Calu3 (cell line): ENCODE results near the gene ISOC2. TPM values are rescaled to one million over a fixed set of nuclear protein-coding genes. Genes with fewer than 3 reads are reported as not detected.

Source experiments
- BruUV-seq: library from RNA; stranded (reverse); fragments of 400-500 nt; replicated peaks from 2 replicates; lab custom pipeline; 2021; lab: Mats Ljungman, UMichigan
- CTCF ChIA-PET: fragments of 300-600 bp; sonication (Branson Sonifier 250); formaldehyde crosslinking; loops from one replicate; lab custom pipeline; 2022; ENCODE audit warnings: antibody characterized with exemption; lab: Charles Lee
- DNase-seq: peaks from one replicate; pipeline ENCODE4 v3.0.0; 2022
- H3K27ac Mint-ChIP-seq: one replicate; pipeline ENCODE4 v1.8.0; 2022; ENCODE audit warnings: mixed read lengths; ENCODE audit not compliant: unreplicated experiment
- H3K27me3 Mint-ChIP-seq: one replicate; pipeline ENCODE4 v1.8.0; 2022; ENCODE audit warnings: mixed read lengths; ENCODE audit not compliant: unreplicated experiment
- H3K36me3 Mint-ChIP-seq: one replicate; pipeline ENCODE4 v1.8.0; 2022; ENCODE audit warnings: mild to moderate bottlenecking, moderate library complexity, mixed read lengths; ENCODE audit not compliant: insufficient read depth, unreplicated experiment
- H3K4me1 Mint-ChIP-seq: one replicate; pipeline ENCODE4 v1.8.0; 2022; ENCODE audit warnings: mild to moderate bottlenecking, low read depth, mixed read lengths; ENCODE audit not compliant: unreplicated experiment
- H3K4me3 Mint-ChIP-seq: one replicate; pipeline ENCODE4 v1.8.0; 2022; ENCODE audit warnings: mild to moderate bottlenecking, low read depth, moderate library complexity, mixed read lengths; ENCODE audit not compliant: unreplicated experiment
- H3K9me3 Mint-ChIP-seq: one replicate; pipeline ENCODE4 v1.8.0; 2022; ENCODE audit warnings: low read depth, mixed read lengths; ENCODE audit not compliant: unreplicated experiment
- intact Hi-C: fragments of 100-400 bp; cut with micrococcal nuclease; formaldehyde crosslinking; loops from one replicate; pipeline ENCODE4 v1.10.0; 2022; ENCODE audit not compliant: unreplicated experiment
- total RNA-seq: library from RNA; stranded (reverse); gene quantifications from 2 replicates; pipeline ENCODE4 v1.2.3, GENCODE V29; 2022
- TF ChIP-seq, protein P1 (sequence below): fragments of 200-600 bp; IDR thresholded peaks from one replicate; pipeline ENCODE4 v1.8.0; 2022; ENCODE audit warnings: antibody characterized with exemption; ENCODE audit not compliant: unreplicated experiment

Gene ISOC2
- total RNA-seq, 1 experiment from 2014 or later = 44.9 TPM

DNA sequence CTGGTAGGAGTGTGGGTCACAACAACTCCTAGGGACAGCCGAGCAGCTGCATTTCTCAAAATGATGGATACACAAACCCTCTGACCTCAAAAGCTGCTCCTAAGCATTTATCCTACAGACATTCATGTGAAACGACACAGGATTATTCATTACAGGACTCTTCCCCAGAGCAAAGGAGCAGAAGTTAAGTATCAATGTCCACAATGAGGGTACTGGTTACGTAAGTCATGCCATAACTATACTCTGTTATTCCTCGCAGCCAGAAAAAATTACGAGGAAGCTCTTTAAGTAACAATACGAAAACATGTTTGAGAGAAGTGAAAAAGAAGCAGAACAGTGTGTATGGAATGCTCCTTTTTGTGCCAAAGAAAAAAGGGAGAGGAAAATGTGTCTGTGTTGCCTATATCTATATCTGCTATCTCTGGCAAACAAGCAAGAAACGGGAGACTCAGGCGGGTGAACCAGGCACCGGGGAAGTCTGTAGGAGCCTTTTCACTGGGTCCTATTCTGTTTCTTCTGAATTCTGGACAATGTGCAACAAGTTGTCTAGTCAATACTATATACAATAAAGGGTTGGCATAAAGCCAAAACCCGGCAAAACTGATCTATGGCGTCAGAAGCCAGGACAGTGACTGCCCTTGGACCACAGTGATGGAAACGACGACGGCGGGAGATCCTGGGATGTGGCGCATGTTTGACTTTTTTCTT is 1.3 kb downstream of the ISOC2 start:
- no peak for DNase-seq
- no peaks in the 10 kb centered on the region for H3K9me3 Mint-ChIP-seq
- H3K4me1 Mint-ChIP-seq = peaks cover 24% of the 10 kb centered on the region
- intact Hi-C loops = no loop called here
- H3K27ac Mint-ChIP-seq = peak overlapping the region; percentile 90
- H3K36me3 Mint-ChIP-seq = peaks cover 25% of the 10 kb centered on the region
- TSS peak; percentile 78 for BruUV-seq
- TF ChIP-seq, protein P1, sequence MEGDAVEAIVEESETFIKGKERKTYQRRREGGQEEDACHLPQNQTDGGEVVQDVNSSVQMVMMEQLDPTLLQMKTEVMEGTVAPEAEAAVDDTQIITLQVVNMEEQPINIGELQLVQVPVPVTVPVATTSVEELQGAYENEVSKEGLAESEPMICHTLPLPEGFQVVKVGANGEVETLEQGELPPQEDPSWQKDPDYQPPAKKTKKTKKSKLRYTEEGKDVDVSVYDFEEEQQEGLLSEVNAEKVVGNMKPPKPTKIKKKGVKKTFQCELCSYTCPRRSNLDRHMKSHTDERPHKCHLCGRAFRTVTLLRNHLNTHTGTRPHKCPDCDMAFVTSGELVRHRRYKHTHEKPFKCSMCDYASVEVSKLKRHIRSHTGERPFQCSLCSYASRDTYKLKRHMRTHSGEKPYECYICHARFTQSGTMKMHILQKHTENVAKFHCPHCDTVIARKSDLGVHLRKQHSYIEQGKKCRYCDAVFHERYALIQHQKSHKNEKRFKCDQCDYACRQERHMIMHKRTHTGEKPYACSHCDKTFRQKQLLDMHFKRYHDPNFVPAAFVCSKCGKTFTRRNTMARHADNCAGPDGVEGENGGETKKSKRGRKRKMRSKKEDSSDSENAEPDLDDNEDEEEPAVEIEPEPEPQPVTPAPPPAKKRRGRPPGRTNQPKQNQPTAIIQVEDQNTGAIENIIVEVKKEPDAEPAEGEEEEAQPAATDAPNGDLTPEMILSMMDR = no peak
- H3K4me3 Mint-ChIP-seq = peak overlapping the region; percentile 84
- CTCF ChIA-PET = interaction anchor here (0.7 to 1.5 kb wide), 2 partner anchors 7 to 164 kb away, joined by 4 to 10 read pairs; partner anchors contain the start of gene ZNF784
- peaks cover 40% of the 10 kb centered on the region for H3K27me3 Mint-ChIP-seq

DNA sequence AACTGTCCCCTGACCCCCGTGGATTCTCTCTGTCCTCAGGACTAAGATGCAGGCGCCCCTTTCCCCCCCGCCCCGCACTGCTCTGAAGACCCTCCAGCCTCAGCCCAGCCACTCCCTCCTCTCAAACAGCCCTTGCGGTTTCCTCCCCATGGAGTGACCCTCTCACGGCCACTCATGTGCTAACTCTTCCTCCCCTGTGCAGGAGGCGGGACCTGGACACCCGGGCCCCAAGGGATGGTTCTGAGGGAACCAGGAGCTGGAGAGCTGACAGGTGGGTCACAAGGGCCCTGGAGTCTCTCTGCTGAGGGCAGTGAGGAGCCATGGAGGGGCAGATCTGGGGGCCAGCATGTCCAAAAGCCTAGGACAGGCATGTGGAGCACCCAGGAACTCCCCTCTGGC is 1.9 kb downstream of the ISOC2 start:
- H3K4me1 Mint-ChIP-seq = peaks cover 24% of the 10 kb centered on the region
- intact Hi-C loops = no loop called here
- no peak overlapping the region for H3K27ac Mint-ChIP-seq
- no peaks in the 10 kb centered on the region for H3K9me3 Mint-ChIP-seq
- H3K27me3 Mint-ChIP-seq = peaks cover 36% of the 10 kb centered on the region
- DNase-seq = no peak
- peaks cover 25% of the 10 kb centered on the region for H3K36me3 Mint-ChIP-seq
- BruUV-seq = no TSS peak
- TF ChIP-seq, protein P1 = no peak
- H3K4me3 Mint-ChIP-seq = no peak overlapping the region
- CTCF ChIA-PET = interaction anchor here (0.7 to 1.5 kb wide), 3 partner anchors 8 to 165 kb away, joined by 3 to 10 read pairs (median 4); partner anchors contain the start of gene ZNF784

DNA sequence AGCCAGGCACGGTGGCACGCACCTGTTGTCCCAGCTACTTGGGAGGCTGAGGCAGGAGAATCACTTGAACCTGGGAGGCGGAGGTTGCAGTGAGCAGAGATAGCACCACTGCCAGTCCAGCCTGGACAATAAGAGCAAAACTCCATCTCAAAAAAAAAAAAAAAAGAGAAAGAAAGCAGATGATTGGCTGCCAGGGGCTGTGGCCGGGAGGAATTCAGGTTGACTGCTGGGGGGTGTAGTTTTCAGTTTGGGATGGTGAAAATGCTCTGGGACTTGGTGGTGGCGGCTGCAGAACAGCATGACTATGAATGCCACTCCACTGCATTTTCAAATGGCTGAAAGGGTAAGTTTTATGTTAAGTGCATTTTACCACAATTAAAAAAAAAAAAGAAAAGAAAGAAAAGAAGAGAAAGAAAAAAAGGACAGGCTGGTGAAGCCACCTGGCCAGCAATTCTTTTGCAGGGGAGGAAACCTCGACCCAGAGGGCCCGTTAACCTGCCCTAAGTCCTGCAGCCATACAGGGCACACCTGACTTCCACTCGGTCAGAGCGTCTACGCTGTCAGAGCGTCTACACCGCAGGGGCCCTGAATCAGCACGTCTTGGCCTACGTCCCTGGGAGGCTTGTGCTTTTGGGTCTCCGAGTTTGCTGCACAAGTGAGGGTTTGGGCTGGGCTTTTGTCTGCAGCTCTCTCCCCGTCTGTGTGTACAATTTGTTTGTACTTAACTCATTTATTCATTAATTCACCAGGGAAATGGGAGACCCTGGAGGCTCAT is 3.6 kb downstream of the ISOC2 start:
- BruUV-seq = no TSS peak
- H3K4me3 Mint-ChIP-seq = no peak overlapping the region
- H3K9me3 Mint-ChIP-seq = no peaks in the 10 kb centered on the region
- intact Hi-C loops = no loop called here
- no peak for DNase-seq
- CTCF ChIA-PET = interaction anchor here (0.6 to 0.7 kb wide), 3 partner anchors 60 to 301 kb away, joined by 3 to 4 read pairs (median 4); no protein-coding TSS in a partner anchor
- TF ChIP-seq, protein P1 = no peak
- peaks cover 34% of the 10 kb centered on the region for H3K27me3 Mint-ChIP-seq
- H3K36me3 Mint-ChIP-seq = peaks cover 33% of the 10 kb centered on the region
- H3K27ac Mint-ChIP-seq = no peak overlapping the region
- H3K4me1 Mint-ChIP-seq = peaks cover 24% of the 10 kb centered on the region

DNA sequence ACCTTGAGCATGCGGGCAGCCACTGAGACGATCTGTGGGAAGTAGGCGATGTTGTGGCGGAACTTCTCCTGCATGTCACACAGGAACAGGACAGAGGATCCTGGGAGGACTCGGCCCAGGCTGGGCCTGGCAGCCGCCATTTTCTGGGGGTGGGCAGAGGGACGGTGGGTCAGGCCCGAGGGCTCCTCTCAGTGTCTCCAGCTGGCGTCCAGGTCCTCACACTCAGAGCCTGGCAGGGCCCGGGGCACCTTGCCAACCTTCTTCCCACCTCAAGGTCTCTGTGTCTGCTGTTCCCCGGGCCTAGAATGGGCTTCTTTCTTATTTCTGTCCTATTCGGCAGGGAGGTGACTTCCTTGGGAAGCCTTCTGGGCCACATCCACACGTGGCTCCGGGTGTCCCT is 5.1 kb downstream of the ISOC2 start:
- intact Hi-C loops = no loop called here
- Mint-ChIP-seq H3K27me3 (peaks cover 21% of the 10 kb centered on the region), H3K27ac (no peak overlapping the region), H3K4me1 (peaks cover 10% of the 10 kb centered on the region), H3K9me3 (no peaks in the 10 kb centered on the region), H3K36me3 (peaks cover 30% of the 10 kb centered on the region), H3K4me3 (no peak overlapping the region)
- TF ChIP-seq, protein P1 = no peak
- no peak for DNase-seq
- BruUV-seq = no TSS peak
- CTCF ChIA-PET = no interaction called here
